ENCODE results near the gene USP10.
"Not testable (repeated sequence)": the region's sequence is repeated elsewhere in the genome, so short reads cannot be mapped to it uniquely, and the experiment has no call there.

USP10 gene

DNA sequence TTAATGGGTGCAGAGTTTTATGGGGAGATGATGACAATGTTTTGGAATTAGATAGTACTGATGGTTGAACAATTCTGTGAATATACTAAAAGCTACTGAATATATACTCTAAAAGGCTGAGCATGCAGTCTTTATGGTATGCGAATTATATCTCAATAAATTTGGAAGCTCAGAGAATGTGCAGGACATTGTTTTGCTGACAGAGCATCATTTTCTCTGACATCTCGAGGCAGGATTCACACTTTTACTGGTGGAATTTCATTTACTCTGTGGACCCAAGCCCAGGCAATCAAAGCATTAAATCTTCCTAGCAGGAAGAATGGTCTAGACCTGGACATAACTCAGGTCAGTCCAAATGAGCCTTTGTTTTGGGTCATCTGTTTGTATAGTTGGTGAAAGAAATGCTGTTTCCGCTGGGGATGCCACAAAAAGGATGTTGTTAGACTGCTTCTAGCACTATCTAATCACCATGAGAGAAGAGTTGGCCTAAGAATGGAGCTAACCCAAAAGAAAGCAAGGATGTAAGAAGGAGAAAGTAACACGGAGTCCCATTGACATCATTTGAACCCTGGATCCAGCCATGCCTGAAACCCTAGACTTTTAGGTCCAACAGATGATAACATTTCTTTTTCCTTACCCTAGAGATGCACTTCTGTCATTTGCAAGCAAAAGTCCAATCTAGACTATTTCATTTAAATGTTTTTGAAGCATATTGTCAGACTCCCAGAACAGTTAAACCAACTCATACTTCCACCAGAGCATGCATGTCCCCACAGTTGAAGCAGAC, 18.8 kb upstream of the USP10 start:
- Mint-ChIP-seq H3K36me3 (no peaks in the 10 kb centered on the region), H3K4me1 (peaks cover 0 to 1% of the 10 kb centered on the region in 2 donors), H3K27ac (no peak overlapping the region), H3K9me3 (no peaks in the 10 kb centered on the region), H3K27me3 (peaks cover 8 to 13% of the 10 kb centered on the region in 2 donors), H3K4me3 (no peak overlapping the region)
- DNase-seq (no peak), ATAC-seq (replicated peaks) (no peak)

DNA sequence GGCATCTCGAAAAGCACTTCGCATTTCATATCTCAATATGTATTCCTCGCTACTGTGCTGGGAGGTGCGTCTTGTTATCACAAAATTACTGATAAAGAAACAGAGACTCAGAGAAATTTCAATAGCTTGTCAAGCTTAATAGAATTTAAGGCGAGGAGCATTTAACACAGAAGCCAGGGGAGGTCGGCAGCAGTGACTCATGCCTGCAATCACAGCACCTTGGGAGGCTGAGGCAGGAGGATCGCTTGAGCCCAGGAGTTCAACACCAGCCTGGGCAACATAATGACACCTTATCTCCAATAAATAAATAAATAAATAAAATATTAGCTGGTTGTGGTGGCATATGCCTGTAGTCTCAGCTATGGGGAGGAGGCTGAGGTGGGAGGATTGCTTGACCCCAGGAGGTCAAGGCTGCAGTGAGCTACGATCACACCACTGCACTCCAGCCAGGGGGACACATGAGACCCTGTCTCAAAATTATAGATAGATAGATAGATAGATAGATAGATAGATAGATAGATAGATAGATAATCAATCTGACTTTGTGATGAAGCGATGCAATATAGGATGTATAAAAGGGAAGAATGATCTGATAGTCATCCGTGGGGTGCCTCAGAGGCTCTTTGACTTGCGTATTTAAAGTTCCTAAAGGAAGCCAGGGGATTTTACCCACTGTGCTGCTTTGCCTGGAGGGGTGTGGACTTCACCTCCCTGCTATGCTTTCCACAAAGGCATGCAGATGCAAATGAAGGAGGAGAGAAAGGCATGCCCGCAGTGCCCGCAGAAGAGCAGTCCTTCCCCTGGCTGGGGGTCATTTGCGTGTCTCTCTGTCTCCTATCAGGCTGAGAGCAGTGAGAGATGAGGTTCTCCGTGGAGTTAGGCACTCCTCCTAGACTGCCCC, 15.9 kb upstream of the USP10 start:
- no peak overlapping the region for H3K4me3 Mint-ChIP-seq
- peaks cover 8 to 13% of the 10 kb centered on the region in 2 donors for H3K27me3 Mint-ChIP-seq
- H3K4me1 Mint-ChIP-seq = peaks cover 14 to 23% of the 10 kb centered on the region in 2 donors
- H3K27ac Mint-ChIP-seq = no peak overlapping the region
- DNase-seq (no peak), ATAC-seq (replicated peaks) (no peak)
- H3K36me3 Mint-ChIP-seq = peaks cover 9 to 11% of the 10 kb centered on the region in 2 donors
- H3K9me3 Mint-ChIP-seq = peaks cover 0 to 10% of the 10 kb centered on the region in 2 donors

DNA sequence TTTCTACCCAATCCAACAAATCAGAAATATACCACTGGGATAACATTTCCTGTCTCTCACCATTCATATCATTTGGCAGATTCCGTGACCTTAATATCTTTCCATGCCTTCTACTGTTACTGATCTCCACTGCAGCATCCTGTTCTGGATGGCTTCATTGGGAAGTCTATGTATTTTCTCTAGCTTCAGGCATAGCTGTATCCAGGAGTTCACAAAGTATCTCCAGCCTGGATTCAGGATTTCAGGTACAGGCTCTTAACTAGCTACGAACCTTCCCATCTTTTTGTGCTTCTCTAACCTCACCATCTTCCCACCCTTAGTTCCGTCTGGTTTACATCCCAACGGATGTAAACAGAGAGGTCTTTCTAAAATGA, 15.2 kb upstream of the USP10 start:
- Mint-ChIP-seq H3K4me3 (no peak overlapping the region), H3K4me1 (peaks cover 16 to 24% of the 10 kb centered on the region in 2 donors), H3K27me3 (peaks cover 8 to 13% of the 10 kb centered on the region in 2 donors), H3K36me3 (peaks cover 9 to 11% of the 10 kb centered on the region in 2 donors), H3K27ac (no peak overlapping the region), H3K9me3 (peaks cover 0 to 10% of the 10 kb centered on the region in 2 donors)
- no peak for ATAC-seq (replicated peaks)
- DNase-seq = no peak

DNA sequence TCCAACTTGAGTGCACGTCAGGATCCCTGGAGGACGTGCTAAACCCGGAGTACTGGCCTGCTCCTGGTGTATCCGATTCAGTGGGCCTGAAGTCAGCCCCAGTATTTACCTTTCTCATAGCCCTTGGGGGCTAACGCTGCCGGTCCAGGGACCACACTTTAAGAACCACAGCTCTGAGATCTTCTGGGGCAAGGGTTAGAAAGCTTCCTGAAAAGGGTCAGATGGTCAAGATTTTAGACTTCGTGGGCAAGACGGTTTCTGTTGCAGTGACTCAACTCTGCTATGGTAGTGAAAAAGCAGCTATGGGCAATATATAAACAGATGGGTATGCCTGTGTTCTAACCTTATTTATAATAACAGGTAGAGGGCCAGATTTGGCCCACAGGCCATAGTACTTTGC, 14.6 kb upstream of the USP10 start:
- Mint-ChIP-seq H3K36me3 (peaks cover 9 to 11% of the 10 kb centered on the region in 2 donors), H3K27ac (no peak overlapping the region), H3K4me1 (peaks cover 16 to 24% of the 10 kb centered on the region in 2 donors), H3K9me3 (peaks cover 0 to 10% of the 10 kb centered on the region in 2 donors), H3K27me3 (peaks cover 8 to 13% of the 10 kb centered on the region in 2 donors), H3K4me3 (no peak overlapping the region)
- DNase-seq (no peak), ATAC-seq (replicated peaks) (no peak)

DNA sequence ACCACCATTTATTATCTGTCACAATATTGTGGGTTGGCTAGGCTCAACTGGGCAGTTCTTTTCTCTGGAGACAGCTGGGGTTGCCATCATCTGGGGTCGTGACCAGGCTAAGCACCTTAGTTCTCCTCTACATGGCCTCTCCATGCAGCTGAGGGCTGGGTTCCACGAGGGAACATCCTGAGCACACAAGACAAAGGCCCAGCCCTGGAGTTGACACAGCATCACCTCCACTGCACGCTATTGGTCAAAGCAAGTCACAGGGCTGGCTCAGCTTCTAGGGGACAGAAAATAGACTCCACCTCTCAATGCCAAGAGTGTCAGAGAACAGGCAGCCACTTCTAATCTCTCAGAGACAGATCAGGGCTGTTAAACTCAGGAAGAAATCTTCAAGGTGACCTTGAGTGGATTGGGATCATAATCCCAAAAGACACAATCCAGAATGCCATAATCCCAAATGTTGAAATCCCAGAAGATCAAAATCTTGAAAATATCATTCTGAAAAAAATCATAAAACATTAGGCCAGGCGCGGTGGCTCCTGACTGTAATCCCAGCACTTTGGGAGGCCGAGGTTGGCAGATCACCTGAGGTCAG, 13.0 kb upstream of the USP10 start:
- Mint-ChIP-seq H3K27me3 (peaks cover 8 to 13% of the 10 kb centered on the region in 2 donors), H3K4me1 (peaks cover 16 to 24% of the 10 kb centered on the region in 2 donors), H3K27ac (peak overlapping the region; percentile 56), H3K4me3 (peak overlapping the region; percentile 21 to 41), H3K36me3 (peaks cover 9 to 13% of the 10 kb centered on the region in 2 donors), H3K9me3 (peaks cover 0 to 10% of the 10 kb centered on the region in 2 donors)
- DNase-seq (no peak), ATAC-seq (replicated peaks) (no peak)

DNA sequence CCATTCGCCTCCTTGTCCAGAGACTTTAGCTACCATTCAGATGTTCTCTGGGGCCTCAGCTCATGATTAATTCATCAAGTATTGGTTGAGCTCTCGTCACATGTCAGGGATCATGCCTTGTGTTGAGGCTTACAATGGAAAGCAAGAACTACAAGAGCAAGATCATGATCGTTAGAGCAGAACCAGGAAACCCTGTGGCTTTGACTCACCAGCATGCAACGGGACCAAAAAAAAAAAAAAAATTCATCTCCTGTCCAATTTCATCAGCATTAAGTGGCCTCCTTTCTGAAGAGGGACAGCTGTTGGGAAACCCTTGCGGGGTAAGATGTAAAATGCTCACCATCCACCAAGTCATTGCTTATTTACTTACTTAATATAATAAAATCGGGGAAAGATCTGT, 12.1 kb upstream of the USP10 start:
- peak overlapping the region; percentile 88 for H3K27ac Mint-ChIP-seq
- peaks cover 3 to 12% of the 10 kb centered on the region in 2 donors for H3K9me3 Mint-ChIP-seq
- ATAC-seq (replicated peaks) (peak; percentile 98 to 100), DNase-seq (peak; percentile 50)
- H3K4me3 Mint-ChIP-seq = peak overlapping the region; percentile 28 to 53
- H3K36me3 Mint-ChIP-seq = peaks cover 9 to 13% of the 10 kb centered on the region in 2 donors
- H3K4me1 Mint-ChIP-seq = peaks cover 19 to 24% of the 10 kb centered on the region in 2 donors
- peaks cover 8 to 13% of the 10 kb centered on the region in 2 donors for H3K27me3 Mint-ChIP-seq

DNA sequence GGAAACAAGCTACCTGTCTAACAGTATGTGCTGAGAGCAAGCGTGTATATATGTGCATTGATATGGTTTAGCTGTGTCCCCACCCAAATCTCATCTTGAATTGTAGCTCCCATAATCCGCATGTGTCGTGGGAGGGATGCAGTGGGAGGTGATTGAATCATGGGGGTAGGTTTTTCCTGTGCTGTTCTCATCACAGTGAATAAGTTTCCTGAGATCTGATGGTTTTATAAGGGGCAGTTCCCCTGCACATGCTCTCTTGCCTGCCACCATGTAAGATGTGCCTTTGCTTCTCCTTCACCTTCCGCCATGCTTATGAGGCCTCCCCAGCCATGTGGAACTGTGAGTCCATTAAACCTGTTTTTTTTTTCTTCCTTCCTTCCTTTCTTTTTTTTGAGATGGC, 11.6 kb upstream of the USP10 start:
- Mint-ChIP-seq H3K27ac (peak overlapping the region; percentile 75), H3K4me1 (peaks cover 19 to 24% of the 10 kb centered on the region in 2 donors), H3K9me3 (peaks cover 3 to 12% of the 10 kb centered on the region in 2 donors), H3K36me3 (peaks cover 9 to 13% of the 10 kb centered on the region in 2 donors), H3K27me3 (peaks cover 8 to 13% of the 10 kb centered on the region in 2 donors)
- not testable (repeated sequence) for DNase-seq, H3K4me3 Mint-ChIP-seq
- ATAC-seq (replicated peaks) = peak; percentile 22 to 30

DNA sequence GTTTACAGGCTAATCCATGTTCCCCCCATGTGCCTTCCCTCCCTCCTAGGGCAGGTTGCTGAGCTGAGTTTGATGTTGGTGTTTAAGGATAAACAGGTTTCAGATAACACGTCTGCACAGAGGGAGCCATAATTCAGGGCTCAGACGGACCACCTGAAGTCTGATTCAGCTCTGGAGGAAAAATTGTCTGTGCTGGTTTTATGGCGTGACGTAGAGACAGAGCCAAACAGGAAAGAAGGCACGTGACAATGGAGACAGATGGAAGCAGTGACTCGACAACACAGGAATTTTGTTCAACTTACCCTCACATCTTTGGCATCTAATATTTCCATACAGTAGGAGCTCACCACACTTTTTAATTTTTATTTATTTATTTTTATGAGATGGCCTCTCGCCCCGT, 10.7 kb upstream of the USP10 start:
- peaks cover 9 to 13% of the 10 kb centered on the region in 2 donors for H3K36me3 Mint-ChIP-seq
- peak overlapping the region in 1 of 2 donors; percentile 19 for H3K4me3 Mint-ChIP-seq
- H3K4me1 Mint-ChIP-seq = peaks cover 19 to 24% of the 10 kb centered on the region in 2 donors
- peak overlapping the region; percentile 14 for H3K27ac Mint-ChIP-seq
- DNase-seq (no peak), ATAC-seq (replicated peaks) (no peak)
- H3K27me3 Mint-ChIP-seq = peaks cover 8 to 10% of the 10 kb centered on the region in 2 donors
- peaks cover 3 to 12% of the 10 kb centered on the region in 2 donors for H3K9me3 Mint-ChIP-seq

DNA sequence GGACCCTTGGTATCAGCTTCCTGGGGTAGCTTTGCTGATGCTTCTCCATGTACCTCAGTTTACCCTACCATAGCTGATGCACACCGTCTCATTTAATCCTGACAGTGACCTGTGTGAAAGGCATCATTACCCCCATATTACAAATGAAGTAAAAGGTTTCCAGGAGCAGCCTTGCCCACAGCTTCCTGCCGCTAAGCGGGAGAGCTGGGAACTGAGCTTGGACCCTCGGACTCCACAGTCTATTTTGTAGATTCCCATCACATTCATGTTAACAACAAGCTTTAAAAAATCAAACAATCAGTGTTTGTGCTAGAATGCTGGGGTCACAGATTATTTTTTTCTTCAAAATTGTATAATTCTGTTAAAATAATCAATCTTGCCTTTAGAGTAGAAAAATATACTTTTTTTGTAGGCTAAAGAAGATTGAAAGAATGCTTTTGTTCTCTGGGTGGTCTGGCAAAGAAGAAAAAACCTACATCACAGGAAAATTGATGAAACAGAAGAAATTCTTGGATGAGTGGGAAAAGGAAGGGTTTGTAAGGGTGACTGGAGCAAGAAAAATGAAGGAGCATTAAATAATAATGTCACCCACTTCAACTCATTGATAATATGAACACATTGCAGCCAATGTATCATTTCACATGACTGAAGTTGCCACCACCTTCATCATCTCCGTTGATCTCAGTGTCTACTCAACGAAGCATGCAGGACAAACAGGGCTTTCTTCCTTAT, 9.5 kb upstream of the USP10 start:
- no peak overlapping the region for H3K27ac Mint-ChIP-seq
- H3K27me3 Mint-ChIP-seq = no peaks in the 10 kb centered on the region
- ATAC-seq (replicated peaks) (no peak), DNase-seq (no peak)
- no peak overlapping the region for H3K4me3 Mint-ChIP-seq
- peaks cover 3 to 12% of the 10 kb centered on the region in 2 donors for H3K9me3 Mint-ChIP-seq
- H3K36me3 Mint-ChIP-seq = peaks cover 9 to 13% of the 10 kb centered on the region in 2 donors
- peaks cover 18 to 24% of the 10 kb centered on the region in 2 donors for H3K4me1 Mint-ChIP-seq

DNA sequence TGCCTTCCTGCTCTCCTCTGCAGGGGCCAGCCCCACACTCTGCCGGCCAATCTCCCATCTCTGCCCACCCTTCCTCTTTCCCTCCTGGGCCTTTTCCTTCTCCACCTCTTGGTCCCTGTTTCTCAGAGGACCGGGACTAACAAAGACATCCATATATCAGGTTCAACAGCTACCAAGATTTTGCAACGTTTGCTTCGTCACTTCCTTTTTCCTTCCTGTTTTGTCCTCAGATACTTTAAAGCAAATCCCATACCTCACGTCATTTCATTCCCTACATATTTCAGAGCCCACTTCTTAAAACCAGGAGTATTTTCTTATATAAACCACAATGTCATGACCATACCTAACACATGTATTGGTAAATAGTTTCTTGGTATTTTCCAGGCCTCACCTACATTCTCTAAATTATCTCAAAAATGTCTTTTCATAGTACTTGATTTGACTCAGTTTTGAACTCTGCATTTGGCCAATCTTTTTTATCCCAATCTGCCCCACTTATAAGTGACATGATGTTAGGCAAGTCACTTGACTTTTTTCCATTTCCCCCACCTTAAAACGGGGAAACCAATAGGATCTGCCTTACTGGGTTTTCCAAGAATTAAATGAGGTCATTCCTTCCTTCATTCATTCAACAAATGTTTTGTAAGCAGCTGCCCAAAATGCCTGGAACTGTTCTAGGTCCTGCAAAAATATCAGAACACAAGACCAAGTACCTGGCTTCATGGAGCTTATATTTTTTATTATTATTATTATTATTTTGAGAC, 7.2 kb upstream of the USP10 start:
- no peak for DNase-seq
- Mint-ChIP-seq H3K27me3 (no peaks in the 10 kb centered on the region), H3K27ac (peak overlapping the region; percentile 16), H3K36me3 (peaks cover 7 to 12% of the 10 kb centered on the region in 2 donors), H3K4me3 (no peak overlapping the region), H3K4me1 (peaks cover 14 to 20% of the 10 kb centered on the region in 2 donors), H3K9me3 (peaks cover 3 to 10% of the 10 kb centered on the region in 2 donors)
- no peak for ATAC-seq (replicated peaks)

DNA sequence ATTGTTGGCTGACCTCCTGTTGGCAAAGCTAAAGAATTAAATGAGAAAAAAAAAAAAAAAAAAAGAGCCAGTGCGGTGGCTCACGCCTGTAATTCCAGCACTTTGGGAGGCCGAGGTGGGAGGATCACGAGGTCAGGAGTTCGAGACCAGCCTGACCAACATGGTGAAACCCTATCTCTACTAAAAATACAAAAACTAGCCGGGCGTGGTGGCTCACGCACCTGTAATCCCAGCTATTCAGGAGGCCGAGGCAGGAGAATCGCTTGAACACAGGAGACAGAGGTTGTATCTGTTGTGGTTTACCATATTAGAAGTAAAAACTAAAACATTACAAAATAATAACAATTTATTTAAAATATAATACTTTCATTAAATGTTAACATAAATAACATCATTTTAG, 5.9 kb upstream of the USP10 start:
- H3K36me3 Mint-ChIP-seq; DNase-seq; H3K27me3 Mint-ChIP-seq; H3K9me3 Mint-ChIP-seq; ATAC-seq (replicated peaks); H3K27ac Mint-ChIP-seq; H3K4me3 Mint-ChIP-seq: not testable (repeated sequence)
- H3K4me1 Mint-ChIP-seq = peaks cover 7 to 15% of the 10 kb centered on the region in 2 donors

DNA sequence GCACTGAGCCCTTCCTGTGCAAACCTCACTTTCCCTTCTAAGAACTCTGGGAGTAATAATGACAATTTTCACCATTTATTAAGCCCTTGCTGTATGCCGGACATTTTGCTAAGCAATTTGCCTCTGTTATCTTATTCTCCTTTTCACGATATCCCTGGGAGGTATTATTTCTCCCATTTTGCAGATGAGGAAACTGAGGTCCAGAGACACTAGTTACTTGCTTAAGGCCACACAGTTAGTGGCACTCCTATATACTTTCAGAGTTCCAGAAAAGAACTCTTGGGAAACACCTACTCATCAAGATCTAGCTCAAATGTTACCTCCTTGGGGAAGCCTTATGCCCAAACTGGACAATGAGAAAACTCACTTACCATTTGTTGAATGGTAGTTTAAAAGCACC, 4.8 kb upstream of the USP10 start:
- ATAC-seq (replicated peaks) (no peak), DNase-seq (no peak)
- Mint-ChIP-seq H3K4me3 (no peak overlapping the region), H3K27me3 (no peaks in the 10 kb centered on the region), H3K27ac (no peak overlapping the region), H3K9me3 (peaks cover 2 to 3% of the 10 kb centered on the region in 2 donors), H3K4me1 (peaks cover 7 to 12% of the 10 kb centered on the region in 2 donors), H3K36me3 (peaks cover 0 to 2% of the 10 kb centered on the region in 2 donors)

DNA sequence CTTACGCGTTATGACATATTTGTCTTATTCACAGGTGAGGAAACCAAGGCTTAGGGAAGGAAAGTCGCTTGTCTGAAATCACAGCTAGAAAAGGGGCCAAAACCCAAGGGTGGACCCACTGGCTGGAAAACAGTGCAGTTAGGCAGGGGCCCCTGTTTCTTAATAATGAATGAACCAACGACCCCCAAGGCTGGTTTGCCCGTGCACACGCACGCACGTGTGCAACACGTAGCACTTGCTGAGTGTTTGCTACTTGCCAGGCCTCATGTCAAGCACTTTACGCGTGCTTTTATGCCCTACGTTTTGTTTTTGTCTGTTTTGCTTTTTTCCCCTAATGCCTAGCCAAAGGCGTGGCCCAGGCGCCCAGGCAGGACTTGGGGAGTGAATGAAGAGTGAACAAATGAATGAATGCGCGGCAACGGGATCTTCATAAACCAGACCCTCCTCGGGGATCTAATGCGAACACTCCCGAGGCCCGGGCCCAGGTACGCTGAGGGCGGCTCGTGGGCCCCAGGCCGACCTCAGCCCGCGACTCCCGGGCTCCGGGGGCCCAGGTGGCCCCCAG, 571 bp upstream of the USP10 start:
- no peaks in the 10 kb centered on the region for H3K9me3 Mint-ChIP-seq
- peak overlapping the region; percentile 89 to 90 for H3K4me3 Mint-ChIP-seq
- H3K27ac Mint-ChIP-seq = peak overlapping the region; percentile 56
- H3K36me3 Mint-ChIP-seq = peaks cover 0 to 5% of the 10 kb centered on the region in 2 donors
- H3K27me3 Mint-ChIP-seq = no peaks in the 10 kb centered on the region
- ATAC-seq (replicated peaks) (peak; percentile 24 to 26), DNase-seq (no peak)
- peaks cover 19 to 25% of the 10 kb centered on the region in 2 donors for H3K4me1 Mint-ChIP-seq
